HG02981 (cell line): Measurements from ENCODE around the gene PPP1R12C.
A peak's percentile ranks its signal among the peaks of the same experiment; 100 is the strongest.

Experiments used
- ATAC-seq: cut with Tn5 transposase; IDR thresholded peaks from one replicate; pipeline ENCODE4 v1.9.1; 2021; ENCODE audit warnings: mild to moderate bottlenecking, moderate library complexity; ENCODE audit not compliant: unreplicated experiment

The PPP1R12C gene

DNA sequence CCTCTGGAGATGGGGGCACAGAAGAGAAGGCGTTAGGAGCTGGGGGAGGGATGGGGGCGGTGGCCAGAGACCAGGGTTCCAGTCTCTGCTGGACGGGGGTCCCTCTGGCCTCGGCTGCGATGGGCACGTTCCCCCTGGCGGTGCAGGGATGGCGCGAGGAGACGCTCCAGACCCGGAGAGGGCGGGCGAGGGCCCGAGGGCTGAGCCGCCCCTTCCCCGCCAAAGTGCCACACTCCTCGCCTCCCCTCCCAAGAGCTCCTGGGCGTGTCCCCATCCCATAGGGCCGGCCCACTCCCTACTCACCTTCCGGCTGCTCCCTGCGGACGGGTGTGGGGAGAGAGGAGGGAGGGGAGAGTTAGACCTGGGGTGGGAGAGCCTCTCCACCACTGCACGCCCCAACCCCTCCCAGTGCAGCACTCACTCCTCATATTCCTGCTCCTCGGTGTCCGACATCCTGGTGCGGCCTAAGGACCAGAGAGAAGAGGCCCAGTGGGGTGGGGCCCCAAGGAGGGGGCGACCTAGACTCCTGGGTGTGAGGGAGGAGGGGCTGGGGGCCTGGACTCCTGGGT is 29.4 kb upstream of the PPP1R12C start:
- no peak for ATAC-seq

- ATAC-seq: no peak
Measured at GRCh38 chr19:55146078-55146704, 28.8 kb upstream of the PPP1R12C start.

DNA sequence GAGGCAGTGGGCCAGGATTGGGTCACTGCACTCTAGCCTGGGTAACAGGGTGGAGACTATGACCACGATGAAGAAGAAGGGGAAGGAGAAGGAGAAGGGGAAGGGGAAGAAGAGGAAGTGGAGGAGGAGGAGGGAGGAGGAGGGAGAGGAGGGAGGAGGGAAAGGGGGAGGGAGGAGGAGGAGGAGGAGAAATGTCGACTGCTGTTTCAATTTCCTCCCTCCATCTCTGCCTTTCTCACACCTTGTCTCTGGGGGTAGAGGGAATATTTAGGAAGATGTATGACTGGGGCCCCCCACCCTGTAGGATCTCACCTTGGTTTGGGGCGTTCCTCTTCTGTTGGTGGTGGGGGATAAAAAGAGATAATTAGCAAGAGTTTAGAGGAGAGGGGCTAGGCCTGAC is 27.8 kb upstream of the PPP1R12C start:
- no peak for ATAC-seq

DNA sequence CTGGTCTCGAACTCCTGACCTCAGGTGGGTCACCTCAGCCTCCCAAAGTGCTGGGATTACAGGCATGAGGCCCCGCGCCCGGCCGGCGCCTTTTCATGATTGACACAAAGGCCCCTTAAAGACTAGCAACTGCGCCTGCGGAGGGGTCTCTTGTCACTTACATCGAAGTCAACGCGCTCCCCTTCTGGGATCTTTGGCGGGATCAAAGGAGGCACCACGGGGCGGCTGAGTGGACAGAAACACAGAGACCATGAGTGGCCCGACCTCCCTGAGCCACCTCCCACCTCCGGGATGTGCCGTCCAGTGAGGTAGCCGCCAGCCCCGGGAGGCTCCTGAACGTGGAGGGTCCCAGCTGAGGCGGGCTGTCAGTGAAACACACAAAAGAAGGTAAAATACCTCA is 24.3 kb upstream of the PPP1R12C start:
- no peak for ATAC-seq

GRCh38 chr19:55137915-55138314 is 20.5 kb upstream of the PPP1R12C start:
- no peak for ATAC-seq

DNA sequence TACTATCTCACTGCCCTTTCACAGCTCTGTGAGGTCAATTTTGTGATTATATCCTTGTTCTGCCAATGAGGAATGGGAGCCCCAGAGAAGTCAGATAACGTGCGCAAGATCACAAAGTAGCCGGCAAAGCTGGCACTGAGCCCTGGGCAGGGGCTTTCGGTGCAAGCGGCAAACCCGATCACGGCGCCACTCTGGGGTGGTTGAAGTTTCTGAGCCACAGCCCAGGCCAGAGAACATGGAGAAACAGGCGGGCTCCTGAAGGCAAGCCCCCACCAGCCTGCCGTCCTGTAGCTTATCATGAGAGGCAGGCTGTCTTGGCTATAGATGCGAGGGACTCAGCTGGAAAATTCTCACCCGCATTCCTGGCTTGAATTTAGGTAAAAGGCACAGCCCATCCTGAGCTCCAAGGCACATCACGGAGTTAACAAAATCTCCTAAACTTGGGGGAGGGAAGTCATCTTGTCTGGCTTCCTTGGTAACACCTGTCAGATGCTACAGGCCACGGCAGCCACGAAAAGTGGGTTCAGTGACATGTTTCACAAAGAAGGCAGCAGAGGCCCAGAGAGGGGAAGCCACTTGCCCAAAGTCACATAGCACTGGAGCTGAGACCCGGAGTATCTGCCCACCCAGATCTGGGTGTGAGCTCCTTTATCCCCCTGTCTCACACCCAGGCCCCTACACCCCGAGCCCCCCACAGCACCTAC is 19.1 kb upstream of the PPP1R12C start:
- no peak for ATAC-seq

DNA sequence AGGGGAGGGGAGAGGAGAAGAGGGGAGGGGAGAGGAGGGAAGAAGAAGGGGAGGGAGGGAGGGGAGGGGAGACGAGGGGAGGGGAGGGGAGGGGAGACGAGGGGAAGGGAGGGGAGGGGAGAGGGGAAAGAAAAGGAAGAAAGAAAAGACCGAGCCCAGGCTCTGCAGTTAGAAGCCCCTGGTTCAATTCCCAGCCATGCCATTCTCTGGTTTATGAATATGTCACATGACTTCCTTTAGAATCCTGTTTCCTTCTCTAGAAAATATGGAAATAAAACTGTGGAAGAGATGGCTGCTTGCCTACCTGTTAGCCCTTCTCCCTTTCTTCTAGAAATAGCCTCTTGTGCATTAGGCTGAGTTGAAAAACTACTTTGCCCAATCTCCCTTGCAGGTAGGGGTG is 17.3 kb upstream of the PPP1R12C start:
- ATAC-seq: no peak

DNA sequence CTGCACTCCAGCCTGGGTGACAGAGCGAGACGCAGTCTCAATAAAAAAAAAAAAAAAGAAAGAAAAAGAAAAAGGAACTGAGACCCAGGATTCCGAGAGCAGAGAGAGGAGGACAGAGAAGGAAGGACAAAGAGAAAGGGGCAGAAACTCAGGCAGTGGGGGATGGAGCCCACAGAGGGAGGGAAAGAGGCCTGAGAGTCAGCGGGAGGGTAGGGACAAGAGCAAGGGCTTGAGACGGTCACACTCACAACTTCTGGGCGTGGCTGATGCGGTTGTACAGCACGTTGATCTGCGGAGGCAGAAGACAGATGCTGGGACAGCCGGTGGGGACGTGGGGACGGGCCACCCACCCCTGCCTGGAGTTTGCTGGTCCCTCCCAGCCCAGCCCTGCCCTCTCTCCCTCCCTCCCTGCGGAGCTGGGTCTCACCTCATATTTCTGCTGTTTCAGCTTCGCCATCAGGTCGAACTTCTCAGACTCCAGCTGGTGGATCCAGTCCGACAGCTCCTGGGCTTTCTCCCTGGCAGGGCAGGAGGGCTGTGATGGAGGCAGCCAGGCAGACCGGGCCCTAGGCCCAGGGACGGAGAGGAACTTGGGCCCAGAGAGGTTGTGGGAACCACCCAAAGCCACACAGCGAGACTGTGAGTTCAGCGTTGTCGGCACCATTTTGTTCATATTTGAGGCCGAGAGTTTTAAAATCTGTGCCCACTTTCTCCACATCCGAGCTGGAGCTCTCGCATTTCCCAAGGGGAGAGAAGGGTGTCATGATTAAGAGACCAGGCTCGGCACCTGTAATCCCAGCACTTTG is 16.4 kb upstream of the PPP1R12C start:
- no peak for ATAC-seq

GRCh38 chr19:55132453-55133129 is 15.2 kb upstream of the PPP1R12C start:
- no peak for ATAC-seq

DNA sequence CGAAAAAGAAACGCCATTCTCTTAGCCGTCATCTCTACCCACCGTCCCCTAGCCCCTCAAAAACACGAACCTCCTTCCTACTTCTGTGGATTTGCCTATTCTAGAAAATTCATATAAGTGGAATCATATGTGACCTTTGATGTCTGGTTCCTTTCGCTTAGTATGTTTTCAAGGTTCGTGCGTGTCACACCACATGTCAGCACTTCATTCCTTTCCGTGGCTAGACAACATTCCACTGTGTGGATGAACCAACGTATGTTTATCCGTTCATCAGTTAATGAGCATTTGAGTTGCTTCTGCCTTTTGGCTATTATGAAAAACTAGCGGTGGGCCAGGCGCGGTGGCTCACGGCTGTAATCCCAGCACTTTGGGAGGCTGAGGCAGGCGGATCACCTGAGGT is 14.0 kb upstream of the PPP1R12C start:
- ATAC-seq: no peak

DNA sequence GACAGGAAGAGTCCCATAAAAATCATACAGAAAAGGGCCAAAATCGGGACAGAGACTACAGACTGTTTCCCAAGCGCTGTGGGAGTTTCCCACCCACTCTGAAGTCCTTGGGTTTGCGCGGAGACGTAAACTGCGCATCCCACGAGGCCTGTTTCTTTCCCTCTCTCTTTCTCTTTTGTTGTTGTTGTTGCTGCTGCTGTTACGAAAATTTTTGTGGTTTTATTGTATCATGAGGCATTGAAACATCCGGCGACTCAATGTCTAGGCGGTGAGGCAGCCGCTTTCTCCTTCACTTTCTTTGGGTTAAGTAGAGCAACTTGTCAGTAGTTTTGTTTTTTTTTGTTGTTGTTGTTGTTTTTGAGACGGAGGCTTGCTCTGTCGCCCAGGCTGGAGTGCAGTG is 1.6 kb upstream of the PPP1R12C start:
- ATAC-seq: no peak

- ATAC-seq: no peak
Measured at GRCh38 chr19:55118401-55118991, 1.1 kb upstream of the PPP1R12C start.

- ATAC-seq: peak; percentile 84
Measured at GRCh38 chr19:55117663-55118391, 390 bp upstream of the PPP1R12C start.

DNA sequence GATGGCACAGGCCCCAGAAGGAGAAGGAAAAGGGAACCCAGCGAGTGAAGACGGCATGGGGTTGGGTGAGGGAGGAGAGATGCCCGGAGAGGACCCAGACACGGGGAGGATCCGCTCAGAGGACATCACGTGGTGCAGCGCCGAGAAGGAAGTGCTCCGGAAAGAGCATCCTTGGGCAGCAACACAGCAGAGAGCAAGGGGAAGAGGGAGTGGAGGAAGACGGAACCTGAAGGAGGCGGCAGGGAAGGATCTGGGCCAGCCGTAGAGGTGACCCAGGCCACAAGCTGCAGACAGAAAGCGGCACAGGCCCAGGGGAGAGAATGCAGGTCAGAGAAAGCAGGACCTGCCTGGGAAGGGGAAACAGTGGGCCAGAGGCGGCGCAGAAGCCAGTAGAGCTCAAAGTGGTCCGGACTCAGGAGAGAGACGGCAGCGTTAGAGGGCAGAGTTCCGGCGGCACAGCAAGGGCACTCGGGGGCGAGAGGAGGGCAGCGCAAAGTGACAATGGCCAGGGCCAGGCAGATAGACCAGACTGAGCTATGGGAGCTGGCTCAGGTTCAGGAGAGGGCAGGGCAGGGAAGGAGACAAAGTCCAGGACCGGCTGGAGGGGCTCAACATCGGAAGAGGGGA is 1.1 kb downstream of the PPP1R12C start:
- no peak for ATAC-seq

GRCh38 chr19:55115446-55116065 is 1.9 kb downstream of the PPP1R12C start:
- ATAC-seq: no peak

DNA sequence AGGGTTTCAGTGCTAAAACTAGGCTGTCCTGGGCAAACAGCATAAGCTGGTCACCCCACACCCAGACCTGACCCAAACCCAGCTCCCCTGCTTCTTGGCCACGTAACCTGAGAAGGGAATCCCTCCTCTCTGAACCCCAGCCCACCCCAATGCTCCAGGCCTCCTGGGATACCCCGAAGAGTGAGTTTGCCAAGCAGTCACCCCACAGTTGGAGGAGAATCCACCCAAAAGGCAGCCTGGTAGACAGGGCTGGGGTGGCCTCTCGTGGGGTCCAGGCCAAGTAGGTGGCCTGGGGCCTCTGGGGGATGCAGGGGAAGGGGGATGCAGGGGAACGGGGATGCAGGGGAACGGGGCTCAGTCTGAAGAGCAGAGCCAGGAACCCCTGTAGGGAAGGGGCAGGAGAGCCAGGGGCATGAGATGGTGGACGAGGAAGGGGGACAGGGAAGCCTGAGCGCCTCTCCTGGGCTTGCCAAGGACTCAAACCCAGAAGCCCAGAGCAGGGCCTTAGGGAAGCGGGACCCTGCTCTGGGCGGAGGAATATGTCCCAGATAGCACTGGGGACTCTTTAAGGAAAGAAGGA is 2.8 kb downstream of the PPP1R12C start:
- no peak for ATAC-seq

DNA sequence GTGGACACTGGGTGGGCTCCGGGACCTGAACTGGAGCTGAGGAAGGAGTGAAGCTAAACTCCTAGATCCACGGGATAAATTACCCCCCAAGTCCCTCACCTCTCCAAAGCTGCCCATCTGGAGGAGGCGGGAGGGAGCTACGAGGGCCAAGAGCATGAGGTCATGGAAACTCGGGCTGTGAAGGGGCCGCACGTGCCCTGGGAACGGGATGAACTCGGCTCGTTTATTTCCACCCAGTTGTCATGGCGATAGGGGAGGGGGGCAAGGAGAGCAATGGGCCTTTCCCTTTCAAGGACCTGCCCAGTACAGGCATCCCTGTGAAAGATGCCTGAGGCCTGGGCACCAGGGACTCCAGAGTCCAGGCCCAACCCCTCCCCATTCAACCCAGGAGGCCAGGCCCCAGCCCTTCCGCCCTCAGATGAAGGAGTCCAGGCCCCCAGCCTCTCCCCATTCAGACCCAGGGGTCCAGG is 3.8 kb downstream of the PPP1R12C start:
- ATAC-seq: no peak

- no peak for ATAC-seq
Measured at GRCh38 chr19:55112777-55113569, 4.5 kb downstream of the PPP1R12C start.
